ENCODE results near the gene NEGR1.

DNA sequence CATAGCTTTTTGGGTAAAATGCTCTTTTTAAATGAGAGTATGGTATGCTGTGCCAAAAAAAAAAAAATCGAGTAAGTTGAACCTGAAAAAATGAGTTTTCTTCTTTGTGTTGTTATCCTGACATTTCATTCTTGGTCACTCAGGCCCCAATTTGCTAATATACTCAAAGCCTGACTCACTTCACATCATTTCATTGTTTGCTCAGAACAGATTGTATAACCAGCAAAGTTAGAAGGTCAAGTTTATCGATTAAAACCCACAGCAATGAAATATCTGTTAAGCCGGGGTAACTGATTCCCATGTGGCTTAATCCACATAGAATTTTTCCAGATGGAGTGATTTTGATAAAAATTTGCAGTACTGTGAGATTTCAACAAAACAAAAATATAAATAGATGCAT lies 363.7 kb downstream of the NEGR1 start:
- TF ChIP-seq EP300 (IDR thresholded peaks at IDR 0.05) (no peak), POLR2A (IDR thresholded peaks at IDR 0.05) (no peak)
- TF ChIP-seq, protein P1, sequence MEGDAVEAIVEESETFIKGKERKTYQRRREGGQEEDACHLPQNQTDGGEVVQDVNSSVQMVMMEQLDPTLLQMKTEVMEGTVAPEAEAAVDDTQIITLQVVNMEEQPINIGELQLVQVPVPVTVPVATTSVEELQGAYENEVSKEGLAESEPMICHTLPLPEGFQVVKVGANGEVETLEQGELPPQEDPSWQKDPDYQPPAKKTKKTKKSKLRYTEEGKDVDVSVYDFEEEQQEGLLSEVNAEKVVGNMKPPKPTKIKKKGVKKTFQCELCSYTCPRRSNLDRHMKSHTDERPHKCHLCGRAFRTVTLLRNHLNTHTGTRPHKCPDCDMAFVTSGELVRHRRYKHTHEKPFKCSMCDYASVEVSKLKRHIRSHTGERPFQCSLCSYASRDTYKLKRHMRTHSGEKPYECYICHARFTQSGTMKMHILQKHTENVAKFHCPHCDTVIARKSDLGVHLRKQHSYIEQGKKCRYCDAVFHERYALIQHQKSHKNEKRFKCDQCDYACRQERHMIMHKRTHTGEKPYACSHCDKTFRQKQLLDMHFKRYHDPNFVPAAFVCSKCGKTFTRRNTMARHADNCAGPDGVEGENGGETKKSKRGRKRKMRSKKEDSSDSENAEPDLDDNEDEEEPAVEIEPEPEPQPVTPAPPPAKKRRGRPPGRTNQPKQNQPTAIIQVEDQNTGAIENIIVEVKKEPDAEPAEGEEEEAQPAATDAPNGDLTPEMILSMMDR (IDR thresholded peaks at IDR 0.05) = no peak

Data from gastroesophageal sphincter (tissue), 3 donors.